ENCODE measurements around the gene RTRAF.

The RTRAF gene

DNA sequence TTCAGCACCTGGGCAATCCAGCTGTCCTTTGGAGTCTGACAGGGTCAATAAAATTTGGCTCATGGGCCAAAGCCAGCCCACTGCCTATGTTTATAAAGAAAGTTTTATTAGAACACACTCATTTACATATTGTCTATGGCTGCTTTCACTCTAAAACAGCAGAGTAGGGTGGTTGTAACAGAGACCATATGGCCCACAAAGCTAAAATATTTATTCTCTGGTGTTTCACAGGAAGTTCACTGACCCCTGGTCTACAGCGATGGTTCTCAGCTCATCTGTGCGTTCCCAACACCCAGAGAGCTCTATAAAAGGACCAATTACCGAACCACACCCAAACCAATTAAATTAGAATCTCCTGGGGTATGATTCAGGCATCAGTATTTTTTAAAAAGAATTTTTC is 37.7 kb upstream of the RTRAF start:
- no peak overlapping the region for H3K4me2 ChIP-seq
- H3K27me3 ChIP-seq (ENCODE audit: insufficient read depth, low read depth): no peaks in the 10 kb centered on the region
- no peak overlapping the region for H2AFZ ChIP-seq (ENCODE audit: low read depth)
- no peaks in the 10 kb centered on the region for H4K20me1 ChIP-seq (ENCODE audit: insufficient read depth)
- no peaks in the 10 kb centered on the region for H3K36me3 ChIP-seq (ENCODE audit: insufficient read depth)
- no peak overlapping the region for H3K4me3 ChIP-seq (IDR thresholded peaks at IDR 0.05; ENCODE audit: insufficient read depth, low read depth, low read length)
- no peak for TF ChIP-seq CTCF (conservative IDR thresholded peaks at IDR 0.05; ENCODE audit: low read depth, low read length)
- H3K4me1 ChIP-seq (ENCODE audit: low read depth, poor library complexity, severe bottlenecking): no peaks in the 10 kb centered on the region
- H3K9ac ChIP-seq: no peak overlapping the region
- no peaks in the 10 kb centered on the region for H3K79me2 ChIP-seq (ENCODE audit: insufficient read depth, low read depth)
- H3K27ac ChIP-seq: no peak overlapping the region

DNA sequence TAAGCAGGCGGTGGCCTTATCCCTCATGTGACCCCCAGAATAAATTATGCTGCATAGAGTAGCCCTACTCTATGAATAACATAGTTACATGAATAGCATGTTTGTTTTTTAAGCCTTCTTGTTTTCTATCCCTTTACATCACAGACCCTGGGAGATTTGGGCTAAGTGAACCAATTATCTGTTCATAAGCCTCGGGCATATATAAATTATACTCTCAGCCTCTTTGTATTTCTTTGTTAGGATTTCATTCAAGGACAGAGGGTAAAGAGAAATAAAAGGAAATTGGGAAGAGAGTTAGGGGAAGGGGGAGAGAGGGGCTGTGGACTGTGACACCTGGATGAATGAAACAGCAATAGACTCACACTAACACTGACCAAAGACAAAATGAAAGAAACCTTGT is 35.3 kb upstream of the RTRAF start:
- H3K4me1 ChIP-seq (ENCODE audit: low read depth, poor library complexity, severe bottlenecking): no peaks in the 10 kb centered on the region
- no peaks in the 10 kb centered on the region for H3K36me3 ChIP-seq (ENCODE audit: insufficient read depth)
- no peak overlapping the region for H3K27ac ChIP-seq
- no peaks in the 10 kb centered on the region for H4K20me1 ChIP-seq (ENCODE audit: insufficient read depth)
- no peak overlapping the region for H3K4me2 ChIP-seq
- no peaks in the 10 kb centered on the region for H3K79me2 ChIP-seq (ENCODE audit: insufficient read depth, low read depth)
- H2AFZ ChIP-seq (ENCODE audit: low read depth): no peak overlapping the region
- TF ChIP-seq CTCF (conservative IDR thresholded peaks at IDR 0.05; ENCODE audit: low read depth, low read length): no peak
- no peaks in the 10 kb centered on the region for H3K27me3 ChIP-seq (ENCODE audit: insufficient read depth, low read depth)
- H3K9ac ChIP-seq: no peak overlapping the region
- no peak overlapping the region for H3K4me3 ChIP-seq (IDR thresholded peaks at IDR 0.05; ENCODE audit: insufficient read depth, low read depth, low read length)

GRCh38 chr14:51954657-51955056 is 34.7 kb upstream of the RTRAF start:
- no peak overlapping the region for H3K4me3 ChIP-seq (IDR thresholded peaks at IDR 0.05; ENCODE audit: insufficient read depth, low read depth, low read length)
- H4K20me1 ChIP-seq (ENCODE audit: insufficient read depth): no peaks in the 10 kb centered on the region
- no peak overlapping the region for H3K9ac ChIP-seq
- H3K79me2 ChIP-seq (ENCODE audit: insufficient read depth, low read depth): no peaks in the 10 kb centered on the region
- H3K4me1 ChIP-seq (ENCODE audit: low read depth, poor library complexity, severe bottlenecking): no peaks in the 10 kb centered on the region
- H3K27ac ChIP-seq: no peak overlapping the region
- H2AFZ ChIP-seq (ENCODE audit: low read depth): no peak overlapping the region
- no peak for TF ChIP-seq CTCF (conservative IDR thresholded peaks at IDR 0.05; ENCODE audit: low read depth, low read length)
- H3K27me3 ChIP-seq (ENCODE audit: insufficient read depth, low read depth): no peaks in the 10 kb centered on the region
- H3K36me3 ChIP-seq (ENCODE audit: insufficient read depth): no peaks in the 10 kb centered on the region
- H3K4me2 ChIP-seq: no peak overlapping the region

DNA sequence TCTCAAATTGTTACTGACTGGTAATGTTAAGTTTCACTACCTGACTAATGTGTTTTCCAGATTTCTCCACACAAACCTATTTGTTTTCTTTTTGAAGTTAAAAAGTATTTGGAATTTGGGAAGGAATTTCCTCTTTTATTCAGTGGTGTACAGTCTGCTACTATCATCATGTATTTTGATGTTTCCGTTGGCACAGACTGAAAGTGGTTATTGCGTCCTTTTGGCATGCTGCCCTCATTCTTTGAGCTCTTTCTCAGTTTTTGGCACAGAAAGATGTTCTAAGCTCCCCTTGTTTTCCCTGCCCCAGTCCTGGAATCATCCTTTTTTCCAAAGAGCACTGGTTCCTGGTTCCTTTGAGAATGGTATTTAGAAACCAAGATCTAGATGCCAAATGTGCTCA is 31.4 kb upstream of the RTRAF start:
- H3K9ac ChIP-seq: no peak overlapping the region
- no peak overlapping the region for H2AFZ ChIP-seq (ENCODE audit: low read depth)
- no peak overlapping the region for H3K4me3 ChIP-seq (IDR thresholded peaks at IDR 0.05; ENCODE audit: insufficient read depth, low read depth, low read length)
- no peaks in the 10 kb centered on the region for H3K79me2 ChIP-seq (ENCODE audit: insufficient read depth, low read depth)
- H3K27me3 ChIP-seq (ENCODE audit: insufficient read depth, low read depth): no peaks in the 10 kb centered on the region
- no peak overlapping the region for H3K27ac ChIP-seq
- H3K36me3 ChIP-seq (ENCODE audit: insufficient read depth): no peaks in the 10 kb centered on the region
- no peaks in the 10 kb centered on the region for H4K20me1 ChIP-seq (ENCODE audit: insufficient read depth)
- no peak for TF ChIP-seq CTCF (conservative IDR thresholded peaks at IDR 0.05; ENCODE audit: low read depth, low read length)
- no peak overlapping the region for H3K4me2 ChIP-seq
- no peaks in the 10 kb centered on the region for H3K4me1 ChIP-seq (ENCODE audit: low read depth, poor library complexity, severe bottlenecking)

DNA sequence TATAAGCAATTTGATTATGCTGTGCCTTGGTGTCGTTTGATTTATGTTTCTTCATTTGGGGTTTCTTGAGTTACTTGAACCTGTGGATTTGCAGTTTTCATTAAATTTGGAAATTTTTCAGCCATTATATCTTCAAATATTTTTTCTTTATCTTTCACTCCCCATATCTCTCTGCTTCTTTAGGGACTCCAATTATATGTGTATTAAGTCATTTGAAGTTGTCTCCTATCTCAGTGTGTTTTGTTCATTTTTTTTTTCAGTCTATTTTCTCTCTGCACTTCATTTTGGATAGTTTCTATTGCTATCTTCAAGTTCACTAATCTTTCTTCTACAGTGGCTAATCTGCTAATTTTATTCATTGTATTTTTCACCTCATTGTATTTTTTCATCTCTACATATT is 29.4 kb upstream of the RTRAF start:
- no peak overlapping the region for H3K4me2 ChIP-seq
- H3K4me3 ChIP-seq (IDR thresholded peaks at IDR 0.05; ENCODE audit: insufficient read depth, low read depth, low read length): no peak overlapping the region
- H3K27ac ChIP-seq: no peak overlapping the region
- H3K9ac ChIP-seq: no peak overlapping the region
- no peaks in the 10 kb centered on the region for H3K27me3 ChIP-seq (ENCODE audit: insufficient read depth, low read depth)
- no peaks in the 10 kb centered on the region for H3K4me1 ChIP-seq (ENCODE audit: low read depth, poor library complexity, severe bottlenecking)
- no peak for TF ChIP-seq CTCF (conservative IDR thresholded peaks at IDR 0.05; ENCODE audit: low read depth, low read length)
- no peaks in the 10 kb centered on the region for H3K79me2 ChIP-seq (ENCODE audit: insufficient read depth, low read depth)
- H3K36me3 ChIP-seq (ENCODE audit: insufficient read depth): no peaks in the 10 kb centered on the region
- no peak overlapping the region for H2AFZ ChIP-seq (ENCODE audit: low read depth)
- no peaks in the 10 kb centered on the region for H4K20me1 ChIP-seq (ENCODE audit: insufficient read depth)

All from KMS-11 (cell line).